Measurements from ENCODE around the gene PRPS1. TPM values are rescaled to one million over a fixed set of nuclear protein-coding genes. Genes with fewer than 3 reads are reported as not detected.
"Not testable (repeated sequence)": the region's sequence is repeated elsewhere in the genome, so short reads cannot be mapped to it uniquely, and the experiment has no call there.

The PRPS1 gene
- total and polyA plus RNA-seq, 2 donors (not counting 1 experiment from before 2014, with no cell fraction given) = 17.0 to 104 TPM

- no peak overlapping the region for H3K9ac ChIP-seq (ENCODE audit: insufficient read depth, low read length)
- peaks cover 2% of the 10 kb centered on the region for H3K4me1 ChIP-seq (ENCODE audit: control insufficient read depth, extremely low read depth, insufficient read depth, low read length)
- no peak overlapping the region for H3K4me3 ChIP-seq (replicated peaks in 1 of 4; ENCODE audit: control extremely low read depth in 1 of 4, insufficient read depth in 1 of 4, low read depth in 3 of 4, low read length in 4 of 4)
- TF ChIP-seq CTCF (conservative IDR thresholded peaks at IDR 0.05 in 1 of 2, IDR thresholded peaks at IDR 0.05 in 1 of 2; ENCODE audit: low read depth in 1 of 2, low read length in 2 of 2) (no peak), EZH2 (IDR thresholded peaks at IDR 0.05; ENCODE audit: low read length, missing control alignments) (no peak)
- no peak overlapping the region for H3K4me2 ChIP-seq (ENCODE audit: extremely low read depth, insufficient read depth, low read length)
- H3K36me3 ChIP-seq (ENCODE audit: control insufficient read depth, insufficient read depth, low read length) = no peaks in the 10 kb centered on the region
- H3K79me2 ChIP-seq (ENCODE audit: control insufficient read depth, insufficient read depth, low read length) = no peaks in the 10 kb centered on the region
- H4K20me1 ChIP-seq (ENCODE audit: control insufficient read depth, extremely low read depth, insufficient read depth, low read length) = no peaks in the 10 kb centered on the region
- H2AFZ ChIP-seq (ENCODE audit: low read length) = no peak overlapping the region
- H3K27me3 ChIP-seq (ENCODE audit: control insufficient read depth, insufficient read depth, low read length) = no peaks in the 10 kb centered on the region
- no peaks in the 10 kb centered on the region for H3K9me3 ChIP-seq (ENCODE audit: control insufficient read depth, insufficient read depth, low read depth, low read length)
- no peak for DNase-seq (ENCODE audit: low read depth in 2 of 2)
- H3K27ac ChIP-seq (ENCODE audit: insufficient read depth, low read length) = no peak overlapping the region
Observed at GRCh38 chrX:107669261-107669660, 41.0 kb downstream of the PRPS1 start.

- TF ChIP-seq EZH2 (IDR thresholded peaks at IDR 0.05; ENCODE audit: low read length, missing control alignments) = no peak
- TF ChIP-seq CTCF (conservative IDR thresholded peaks at IDR 0.05 in 1 of 2, IDR thresholded peaks at IDR 0.05 in 1 of 2; ENCODE audit: low read depth in 1 of 2, low read length in 2 of 2) = no peak
- Histone ChIP-seq H3K9me3 (ENCODE audit: control insufficient read depth, insufficient read depth, low read depth, low read length) (no peaks in the 10 kb centered on the region), H3K27me3 (ENCODE audit: control insufficient read depth, insufficient read depth, low read length) (no peaks in the 10 kb centered on the region), H2AFZ (ENCODE audit: low read length) (no peak overlapping the region), H3K4me3 (replicated peaks in 1 of 4; ENCODE audit: control extremely low read depth in 1 of 4, insufficient read depth in 1 of 4, low read depth in 3 of 4, low read length in 4 of 4) (no peak overlapping the region), H3K4me2 (ENCODE audit: extremely low read depth, insufficient read depth, low read length) (no peak overlapping the region), H3K27ac (ENCODE audit: insufficient read depth, low read length) (no peak overlapping the region), H3K9ac (ENCODE audit: insufficient read depth, low read length) (no peak overlapping the region), H4K20me1 (ENCODE audit: control insufficient read depth, extremely low read depth, insufficient read depth, low read length) (no peaks in the 10 kb centered on the region), H3K36me3 (ENCODE audit: control insufficient read depth, insufficient read depth, low read length) (no peaks in the 10 kb centered on the region), H3K4me1 (ENCODE audit: control insufficient read depth, extremely low read depth, insufficient read depth, low read length) (peaks cover 6% of the 10 kb centered on the region), H3K79me2 (ENCODE audit: control insufficient read depth, insufficient read depth, low read length) (no peaks in the 10 kb centered on the region)
- no peak for DNase-seq (ENCODE audit: low read depth in 2 of 2)
Observed at GRCh38 chrX:107669885-107670628, 41.7 kb downstream of the PRPS1 start.

GRCh38 chrX:107671256-107671655, 42.9 kb downstream of the PRPS1 start:
- not testable (repeated sequence) for H3K27ac ChIP-seq (ENCODE audit: insufficient read depth, low read length); H3K9ac ChIP-seq (ENCODE audit: insufficient read depth, low read length); H3K4me3 ChIP-seq (replicated peaks in 1 of 4; ENCODE audit: control extremely low read depth in 1 of 4, insufficient read depth in 1 of 4, low read depth in 3 of 4, low read length in 4 of 4); H3K9me3 ChIP-seq (ENCODE audit: control insufficient read depth, insufficient read depth, low read depth, low read length); H4K20me1 ChIP-seq (ENCODE audit: control insufficient read depth, extremely low read depth, insufficient read depth, low read length); DNase-seq (ENCODE audit: low read depth in 2 of 2); H3K79me2 ChIP-seq (ENCODE audit: control insufficient read depth, insufficient read depth, low read length); H2AFZ ChIP-seq (ENCODE audit: low read length); H3K27me3 ChIP-seq (ENCODE audit: control insufficient read depth, insufficient read depth, low read length); H3K4me1 ChIP-seq (ENCODE audit: control insufficient read depth, extremely low read depth, insufficient read depth, low read length); H3K4me2 ChIP-seq (ENCODE audit: extremely low read depth, insufficient read depth, low read length); H3K36me3 ChIP-seq (ENCODE audit: control insufficient read depth, insufficient read depth, low read length)

All from fibroblast of lung (primary cell).